Measurements from ENCODE around the gene PPP1R10. TPM values are rescaled to one million over a fixed set of nuclear protein-coding genes. Genes with fewer than 3 reads are reported as not detected.
A peak's percentile ranks its signal among the peaks of the same experiment; 100 is the strongest.

The PPP1R10 gene
- polyA plus RNA-seq, 1 donor (not counting 4 experiments of a cell fraction or from before 2014, with no cell fraction given), result 36.6 TPM

DNA sequence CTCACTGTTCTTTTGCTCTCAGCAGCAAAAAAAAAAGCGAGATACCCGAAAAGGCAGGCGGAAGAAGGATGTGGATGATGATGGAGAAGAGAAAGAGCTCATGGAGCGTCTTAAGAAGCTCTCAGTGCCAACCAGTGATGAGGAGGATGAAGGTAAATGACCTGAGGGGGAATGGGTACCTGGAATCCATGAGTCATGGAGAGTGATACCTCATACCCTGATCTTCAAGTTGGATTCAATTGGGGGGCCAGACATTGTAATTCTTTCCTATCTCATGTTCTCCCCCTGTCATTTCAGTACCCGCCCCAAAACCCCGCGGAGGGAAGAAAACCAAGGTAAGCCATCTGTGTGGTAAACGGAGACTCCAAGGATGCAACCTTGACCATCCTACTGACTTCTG, 39.0 kb downstream of the PPP1R10 start:
- FAIRE-seq, result no peak
- H3K36me3 ChIP-seq (ENCODE audit: control insufficient read depth in 2 of 2, extremely low read depth in 1 of 2, insufficient read depth in 2 of 2, low read length in 2 of 2), result peaks cover 31 to 36% of the 10 kb centered on the region in 2 experiments

GRCh38 chr6:30573113-30573512, 43.9 kb downstream of the PPP1R10 start:
- Histone ChIP-seq H3K4me2 (ENCODE audit: control insufficient read depth, extremely low read depth, insufficient read depth, low read depth, low read length) (peak overlapping the region; percentile 87), H3K4me1 (ENCODE audit: control insufficient read depth, extremely low read depth, insufficient read depth, low read length) (peaks cover 19% of the 10 kb centered on the region), H3K9ac (ENCODE audit: control insufficient read depth, extremely low read depth, insufficient read depth, low read length) (no peak overlapping the region), H3K27ac (ENCODE audit: control insufficient read depth, insufficient read depth, low read length) (no peak overlapping the region), H3K9me1 (ENCODE audit: control insufficient read depth, extremely low read depth, insufficient read depth, low read length) (no peaks in the 10 kb centered on the region), H3K79me2 (ENCODE audit: control insufficient read depth, insufficient read depth, low read length) (peaks cover 59% of the 10 kb centered on the region), H3K9me3 (ENCODE audit: control insufficient read depth, low read depth, low read length) (no peaks in the 10 kb centered on the region), H3K4me3 (ENCODE audit: control insufficient read depth in 2 of 3, extremely low read depth in 1 of 3, insufficient read depth in 2 of 3, low read depth in 1 of 3, low read length in 3 of 3) (peak overlapping the region in 1 of 3 experiments; percentile 89), H2AFZ (ENCODE audit: control insufficient read depth, low read length) (no peak overlapping the region), H4K20me1 (ENCODE audit: control insufficient read depth, extremely low read depth, insufficient read depth, low read length) (peaks cover 20% of the 10 kb centered on the region), H3K36me3 (ENCODE audit: control insufficient read depth in 2 of 2, extremely low read depth in 1 of 2, insufficient read depth in 2 of 2, low read length in 2 of 2) (peaks cover 12 to 22% of the 10 kb centered on the region in 2 experiments), H3K27me3 (ENCODE audit: control insufficient read depth, extremely low read depth, insufficient read depth, low read length) (no peaks in the 10 kb centered on the region)
- dilution Hi-C loops (cut with MboI; ENCODE audit: extremely low pct_ligation_motif_present, low sequenced_read_pairs), result no loop called here
- no peak for FAIRE-seq
- no peak for DNase-seq (ENCODE audit: low read depth, low spot score)
- TF ChIP-seq, protein P1, sequence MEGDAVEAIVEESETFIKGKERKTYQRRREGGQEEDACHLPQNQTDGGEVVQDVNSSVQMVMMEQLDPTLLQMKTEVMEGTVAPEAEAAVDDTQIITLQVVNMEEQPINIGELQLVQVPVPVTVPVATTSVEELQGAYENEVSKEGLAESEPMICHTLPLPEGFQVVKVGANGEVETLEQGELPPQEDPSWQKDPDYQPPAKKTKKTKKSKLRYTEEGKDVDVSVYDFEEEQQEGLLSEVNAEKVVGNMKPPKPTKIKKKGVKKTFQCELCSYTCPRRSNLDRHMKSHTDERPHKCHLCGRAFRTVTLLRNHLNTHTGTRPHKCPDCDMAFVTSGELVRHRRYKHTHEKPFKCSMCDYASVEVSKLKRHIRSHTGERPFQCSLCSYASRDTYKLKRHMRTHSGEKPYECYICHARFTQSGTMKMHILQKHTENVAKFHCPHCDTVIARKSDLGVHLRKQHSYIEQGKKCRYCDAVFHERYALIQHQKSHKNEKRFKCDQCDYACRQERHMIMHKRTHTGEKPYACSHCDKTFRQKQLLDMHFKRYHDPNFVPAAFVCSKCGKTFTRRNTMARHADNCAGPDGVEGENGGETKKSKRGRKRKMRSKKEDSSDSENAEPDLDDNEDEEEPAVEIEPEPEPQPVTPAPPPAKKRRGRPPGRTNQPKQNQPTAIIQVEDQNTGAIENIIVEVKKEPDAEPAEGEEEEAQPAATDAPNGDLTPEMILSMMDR (optimal IDR thresholded peaks at IDR 0.05 in 1 of 3, IDR thresholded peaks at IDR 0.05 in 1 of 3, conservative IDR thresholded peaks at IDR 0.05 in 1 of 3; ENCODE audit: extremely low read depth in 1 of 3, insufficient read depth in 2 of 3, low read length in 3 of 3), result no peak
- TF ChIP-seq EZH2 (IDR thresholded peaks at IDR 0.05; ENCODE audit: low read length), result no peak

More for the DNA sequence above, 39.0 kb downstream of the PPP1R10 start:
- dilution Hi-C loops (cut with MboI; ENCODE audit: extremely low pct_ligation_motif_present, low sequenced_read_pairs), result no loop called here
- Histone ChIP-seq H3K4me3 (ENCODE audit: control insufficient read depth in 2 of 3, extremely low read depth in 1 of 3, insufficient read depth in 2 of 3, low read depth in 1 of 3, low read length in 3 of 3) (no peak overlapping the region), H3K79me2 (ENCODE audit: control insufficient read depth, insufficient read depth, low read length) (peaks cover 45% of the 10 kb centered on the region), H3K27ac (ENCODE audit: control insufficient read depth, insufficient read depth, low read length) (no peak overlapping the region), H3K9me1 (ENCODE audit: control insufficient read depth, extremely low read depth, insufficient read depth, low read length) (peaks cover 2% of the 10 kb centered on the region), H4K20me1 (ENCODE audit: control insufficient read depth, extremely low read depth, insufficient read depth, low read length) (peaks cover 14% of the 10 kb centered on the region), H3K27me3 (ENCODE audit: control insufficient read depth, extremely low read depth, insufficient read depth, low read length) (no peaks in the 10 kb centered on the region), H3K9me3 (ENCODE audit: control insufficient read depth, low read depth, low read length) (no peaks in the 10 kb centered on the region), H3K4me2 (ENCODE audit: control insufficient read depth, extremely low read depth, insufficient read depth, low read depth, low read length) (no peak overlapping the region), H3K4me1 (ENCODE audit: control insufficient read depth, extremely low read depth, insufficient read depth, low read length) (peaks cover 8% of the 10 kb centered on the region), H2AFZ (ENCODE audit: control insufficient read depth, low read length) (no peak overlapping the region), H3K9ac (ENCODE audit: control insufficient read depth, extremely low read depth, insufficient read depth, low read length) (no peak overlapping the region)
- no peak for TF ChIP-seq EZH2 (IDR thresholded peaks at IDR 0.05; ENCODE audit: low read length)
- no peak for DNase-seq (ENCODE audit: low read depth, low spot score)

DNA sequence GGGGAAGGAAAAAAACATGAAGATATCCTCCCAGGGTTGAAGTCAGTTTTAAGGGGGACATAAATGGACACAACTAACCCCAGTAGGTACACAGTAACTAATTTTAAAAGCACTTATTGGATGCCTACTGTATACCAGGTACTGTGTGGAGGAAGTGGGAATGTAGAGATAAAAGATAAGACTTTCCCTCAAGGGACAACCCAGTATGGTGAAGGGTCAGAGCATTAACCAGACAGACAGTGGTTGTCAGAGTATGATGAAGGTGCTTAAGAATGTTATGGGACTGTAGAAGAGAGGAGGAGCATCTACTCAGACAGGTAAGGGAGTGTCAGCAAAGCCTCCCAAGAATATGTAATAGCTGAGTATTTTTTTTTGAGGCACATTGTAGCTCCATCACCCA, 44.9 kb downstream of the PPP1R10 start:
- peak overlapping the region; percentile 97 for H3K27ac ChIP-seq (ENCODE audit: control insufficient read depth, insufficient read depth, low read length)
- peaks cover 19% of the 10 kb centered on the region for H3K4me1 ChIP-seq (ENCODE audit: control insufficient read depth, extremely low read depth, insufficient read depth, low read length)
- H3K9ac ChIP-seq (ENCODE audit: control insufficient read depth, extremely low read depth, insufficient read depth, low read length), result peak overlapping the region; percentile 98
- dilution Hi-C loops (cut with MboI; ENCODE audit: extremely low pct_ligation_motif_present, low sequenced_read_pairs), result no loop called here
- DNase-seq (ENCODE audit: low read depth, low spot score) (peak; percentile 38), FAIRE-seq (no peak)
- peaks cover 6 to 17% of the 10 kb centered on the region in 2 experiments for H3K36me3 ChIP-seq (ENCODE audit: control insufficient read depth in 2 of 2, extremely low read depth in 1 of 2, insufficient read depth in 2 of 2, low read length in 2 of 2)
- peak overlapping the region; percentile 62 to 89 (median 87) for H3K4me3 ChIP-seq (ENCODE audit: control insufficient read depth in 2 of 3, extremely low read depth in 1 of 3, insufficient read depth in 2 of 3, low read depth in 1 of 3, low read length in 3 of 3)
- no peaks in the 10 kb centered on the region for H3K9me3 ChIP-seq (ENCODE audit: control insufficient read depth, low read depth, low read length)
- H3K79me2 ChIP-seq (ENCODE audit: control insufficient read depth, insufficient read depth, low read length), result peaks cover 53% of the 10 kb centered on the region
- H3K9me1 ChIP-seq (ENCODE audit: control insufficient read depth, extremely low read depth, insufficient read depth, low read length), result no peaks in the 10 kb centered on the region
- H2AFZ ChIP-seq (ENCODE audit: control insufficient read depth, low read length), result no peak overlapping the region
- peaks cover 20% of the 10 kb centered on the region for H4K20me1 ChIP-seq (ENCODE audit: control insufficient read depth, extremely low read depth, insufficient read depth, low read length)
- H3K4me2 ChIP-seq (ENCODE audit: control insufficient read depth, extremely low read depth, insufficient read depth, low read depth, low read length), result peak overlapping the region; percentile 87
- TF ChIP-seq, protein P1 (optimal IDR thresholded peaks at IDR 0.05 in 1 of 3, IDR thresholded peaks at IDR 0.05 in 1 of 3, conservative IDR thresholded peaks at IDR 0.05 in 1 of 3; ENCODE audit: extremely low read depth in 1 of 3, insufficient read depth in 2 of 3, low read length in 3 of 3), result no peak
- no peak for TF ChIP-seq EZH2 (IDR thresholded peaks at IDR 0.05; ENCODE audit: low read length)
- H3K27me3 ChIP-seq (ENCODE audit: control insufficient read depth, extremely low read depth, insufficient read depth, low read length), result no peaks in the 10 kb centered on the region

All from keratinocyte (primary cell).